ENCODE data around the gene THAP7. TPM values are rescaled to one million over a fixed set of nuclear protein-coding genes. Genes with fewer than 3 reads are reported as not detected.
"Not testable (repeated sequence)": the region's sequence is repeated elsewhere in the genome, so short reads cannot be mapped to it uniquely, and the experiment has no call there.

Gene THAP7
- total RNA-seq, 2 experiments from 2014 or later, result 24.7 to 25.4 TPM

GRCh38 chr22:20972933-20973577, 28.9 kb downstream of the THAP7 start:
- no peaks in the 10 kb centered on the region for H3K36me3 Mint-ChIP-seq (ENCODE audit: low read depth)
- no peaks in the 10 kb centered on the region for H3K4me1 Mint-ChIP-seq
- no peaks in the 10 kb centered on the region for H3K27me3 Mint-ChIP-seq
- POLR2A ChIA-PET, result interaction anchor here (1.0 to 1.3 kb wide), 2 partner anchors 7 to 9 kb away, joined by 3 read pairs; partner anchors contain the start of gene LZTR1
- H3K4me3 Mint-ChIP-seq, result no peak overlapping the region
- no peaks in the 10 kb centered on the region for H3K9me3 Mint-ChIP-seq
- no peak for DNase-seq
- CTCF ChIA-PET, result no interaction called here
- H3K27ac Mint-ChIP-seq, result no peak overlapping the region

GRCh38 chr22:20972014-20972694, 29.8 kb downstream of the THAP7 start:
- CTCF ChIA-PET; H3K27ac Mint-ChIP-seq; H3K27me3 Mint-ChIP-seq; H3K9me3 Mint-ChIP-seq; H3K4me3 Mint-ChIP-seq; H3K4me1 Mint-ChIP-seq; DNase-seq; H3K36me3 Mint-ChIP-seq (ENCODE audit: low read depth): not testable (repeated sequence)
- POLR2A ChIA-PET, result interaction anchor here (1.0 kb wide), 1 partner anchor 8 kb away, joined by 3 read pairs; no protein-coding TSS in a partner anchor

- Mint-ChIP-seq H3K27ac (no peak overlapping the region), H3K27me3 (peaks cover under 1% of the 10 kb centered on the region), H3K4me3 (no peak overlapping the region), H3K9me3 (no peaks in the 10 kb centered on the region), H3K4me1 (no peaks in the 10 kb centered on the region), H3K36me3 (ENCODE audit: low read depth) (no peaks in the 10 kb centered on the region)
- ChIA-PET CTCF (interaction anchor here (1.5 kb wide), 1 partner anchor 10 kb away, joined by 5 read pairs; no protein-coding TSS in a partner anchor), POLR2A (no interaction called here)
- no peak for DNase-seq
These were observed 30.8 kb downstream of the THAP7 start for GRCh38 chr22:20970939-20971657.

- ChIA-PET POLR2A (interaction anchor here (0.5 kb wide), 1 partner anchor 843 kb away, joined by 3 read pairs; no protein-coding TSS in a partner anchor), CTCF (interaction anchor here (1.3 kb wide), 1 partner anchor 10 kb away, joined by 3 read pairs; no protein-coding TSS in a partner anchor)
- Mint-ChIP-seq H3K27me3 (peaks cover 17% of the 10 kb centered on the region), H3K27ac (no peak overlapping the region), H3K9me3 (no peaks in the 10 kb centered on the region), H3K36me3 (ENCODE audit: low read depth) (no peaks in the 10 kb centered on the region), H3K4me1 (peaks cover 5% of the 10 kb centered on the region), H3K4me3 (no peak overlapping the region)
- no peak for DNase-seq
These were observed 33.5 kb downstream of the THAP7 start for GRCh38 chr22:20968281-20968977.

- ChIA-PET POLR2A (no interaction called here), CTCF (no interaction called here)
- Mint-ChIP-seq H3K4me1 (peaks cover 5% of the 10 kb centered on the region), H3K27me3 (peaks cover 17% of the 10 kb centered on the region), H3K27ac (no peak overlapping the region), H3K36me3 (ENCODE audit: low read depth) (no peaks in the 10 kb centered on the region), H3K9me3 (no peaks in the 10 kb centered on the region), H3K4me3 (no peak overlapping the region)
- no peak for DNase-seq
These were observed 34.2 kb downstream of the THAP7 start for GRCh38 chr22:20967697-20968211.

GRCh38 chr22:20966883-20967696, 34.8 kb downstream of the THAP7 start, which contains the start of gene AIFM3:
TSS of gene AIFM3 (plus strand) at chr22:20967255. CDS start at chr22:20967945, 690 bp downstream.
- Mint-ChIP-seq H3K9me3 (no peaks in the 10 kb centered on the region), H3K27ac (no peak within 1 kb of the TSS), H3K4me3 (no peak within 1 kb of the TSS), H3K27me3 (peaks cover 17% of the 10 kb centered on the region), H3K4me1 (peaks cover 5% of the 10 kb centered on the region), H3K36me3 (ENCODE audit: low read depth) (no peaks in the 10 kb centered on the region)
- ChIA-PET CTCF (no interaction called here), POLR2A (no interaction called here)
- DNase-seq, result no peak

GRCh38 chr22:20965888-20966855, 35.7 kb downstream of the THAP7 start:
- no peak overlapping the region for H3K4me3 Mint-ChIP-seq
- peaks cover 5% of the 10 kb centered on the region for H3K4me1 Mint-ChIP-seq
- peaks cover 17% of the 10 kb centered on the region for H3K27me3 Mint-ChIP-seq
- ChIA-PET POLR2A (no interaction called here), CTCF (no interaction called here)
- no peaks in the 10 kb centered on the region for H3K36me3 Mint-ChIP-seq (ENCODE audit: low read depth)
- no peaks in the 10 kb centered on the region for H3K9me3 Mint-ChIP-seq
- H3K27ac Mint-ChIP-seq, result no peak overlapping the region
- no peak for DNase-seq

- ChIA-PET POLR2A (no interaction called here), CTCF (no interaction called here)
- H3K27ac Mint-ChIP-seq, result no peak overlapping the region
These were observed 36.6 kb downstream of the THAP7 start for GRCh38 chr22:20965104-20965887.

GRCh38 chr22:20964799-20965103, 37.2 kb downstream of the THAP7 start:
- no peak overlapping the region for H3K27ac Mint-ChIP-seq
- no peak overlapping the region for H3K4me3 Mint-ChIP-seq
- ChIA-PET CTCF (no interaction called here), POLR2A (no interaction called here)
- DNase-seq, result no peak
- no peaks in the 10 kb centered on the region for H3K9me3 Mint-ChIP-seq
- peaks cover 25% of the 10 kb centered on the region for H3K27me3 Mint-ChIP-seq
- no peaks in the 10 kb centered on the region for H3K36me3 Mint-ChIP-seq (ENCODE audit: low read depth)
- peaks cover 5% of the 10 kb centered on the region for H3K4me1 Mint-ChIP-seq

More at GRCh38 chr22:20965104-20965887, 36.6 kb downstream of the THAP7 start:
- no peak for DNase-seq
- H3K4me1 Mint-ChIP-seq, result peaks cover 5% of the 10 kb centered on the region
- no peaks in the 10 kb centered on the region for H3K9me3 Mint-ChIP-seq
- H3K4me3 Mint-ChIP-seq, result no peak overlapping the region
- H3K36me3 Mint-ChIP-seq (ENCODE audit: low read depth), result no peaks in the 10 kb centered on the region
- peaks cover 21% of the 10 kb centered on the region for H3K27me3 Mint-ChIP-seq

GRCh38 chr22:20964090-20964798, 37.7 kb downstream of the THAP7 start:
- Mint-ChIP-seq H3K36me3 (ENCODE audit: low read depth) (no peaks in the 10 kb centered on the region), H3K27me3 (peaks cover 25% of the 10 kb centered on the region), H3K4me3 (no peak overlapping the region), H3K27ac (no peak overlapping the region), H3K9me3 (no peaks in the 10 kb centered on the region), H3K4me1 (peaks cover 5% of the 10 kb centered on the region)
- DNase-seq, result no peak
- ChIA-PET POLR2A (no interaction called here), CTCF (no interaction called here)
